Measurements from ENCODE around the gene JAM3.

JAM3 gene

GRCh38 chr11:134033696-134034491 is 35.0 kb upstream of the JAM3 start:
- H3K79me2 ChIP-seq (ENCODE audit: insufficient read depth, low read length) = no peaks in the 10 kb centered on the region
- peak; percentile 94 for ATAC-seq (ENCODE audit: insufficient read depth, low read depth)
- peak overlapping the region; percentile 47 for H3K9ac ChIP-seq (ENCODE audit: low read depth, low read length)
- peak overlapping the region; percentile 63 for H3K4me2 ChIP-seq (ENCODE audit: insufficient read depth, low read length)
- peak; percentile 85 for DNase-seq
- peaks cover 46% of the 10 kb centered on the region for H3K4me1 ChIP-seq (ENCODE audit: insufficient read depth, low read length)
- H2AFZ ChIP-seq (ENCODE audit: low read depth, low read length) = peak overlapping the region; percentile 72
- H3K36me3 ChIP-seq (ENCODE audit: insufficient read depth, low read length) = no peaks in the 10 kb centered on the region
- peaks cover 6% of the 10 kb centered on the region for H3K27me3 ChIP-seq (ENCODE audit: insufficient read depth, low read length, poor library complexity)
- peak overlapping the region; percentile 58 for H3K27ac ChIP-seq (ENCODE audit: low read length)
- no peaks in the 10 kb centered on the region; the same call in 1 of the 2 replicates for H4K20me1 ChIP-seq (ENCODE audit: insufficient read depth, low read length)
- H3K4me3 ChIP-seq (ENCODE audit: low read depth in 1 of 2, low read length in 2 of 2) = peak overlapping the region in 1 of 2 experiments; percentile 38; a peak in 2 of 4 replicates
- TF ChIP-seq EZH2 (IDR thresholded peaks at IDR 0.05; ENCODE audit: borderline replicate concordance, low read depth, low read length, severe bottlenecking) (no peak), CTCF (IDR thresholded peaks at IDR 0.05; ENCODE audit: borderline replicate concordance, extremely low read depth, low read length, poor library complexity, severe bottlenecking) (no peak)
- no peaks in the 10 kb centered on the region for H3K9me3 ChIP-seq (ENCODE audit: insufficient read depth, low read length, severe bottlenecking)

DNA sequence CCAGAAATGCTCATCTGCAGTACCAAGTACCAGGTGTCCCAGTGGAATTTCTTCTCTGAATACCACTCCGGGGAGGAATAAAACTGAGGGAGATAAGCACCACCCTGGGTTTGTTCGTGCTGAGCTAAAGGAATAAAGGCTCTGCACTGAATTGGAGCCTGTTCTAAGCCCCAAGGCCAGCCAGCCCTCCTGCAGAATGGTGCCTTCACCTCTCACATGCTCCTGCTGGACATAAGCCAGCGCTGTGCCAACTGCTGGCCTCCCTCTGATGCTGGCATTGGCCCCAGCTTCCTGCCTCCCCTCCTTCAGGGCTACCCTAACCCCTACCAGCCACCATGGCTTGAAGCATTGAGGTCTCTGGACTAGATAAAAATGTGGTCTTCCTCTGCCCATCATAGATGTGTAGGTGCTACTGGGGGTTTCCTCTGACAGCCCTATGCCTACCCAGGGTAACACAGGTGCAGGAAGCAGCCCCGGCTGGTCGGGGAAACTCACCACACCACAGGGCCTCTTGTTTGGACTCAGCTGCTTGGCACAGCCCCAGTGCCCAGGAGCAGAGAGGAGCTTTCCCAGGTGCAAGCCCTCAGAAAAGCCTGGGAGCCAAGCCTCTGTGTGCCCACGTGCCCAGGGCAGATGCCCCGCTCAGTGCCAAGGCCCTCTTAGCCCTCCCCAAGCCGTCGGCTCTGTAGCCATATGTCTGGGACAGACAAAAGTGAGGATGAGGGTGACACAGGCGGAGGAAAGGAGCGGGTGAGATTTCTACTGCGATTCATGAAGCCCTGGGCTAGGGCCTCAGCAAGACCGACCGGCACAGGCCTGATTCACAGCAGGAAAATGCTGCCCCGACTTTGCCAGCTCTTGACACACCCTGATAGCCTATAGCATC is 34.1 kb upstream of the JAM3 start:
- H2AFZ ChIP-seq (ENCODE audit: low read depth, low read length) = peak overlapping the region; percentile 72
- DNase-seq = peak; percentile 32
- H3K4me1 ChIP-seq (ENCODE audit: insufficient read depth, low read length) = peaks cover 46% of the 10 kb centered on the region
- H3K9me3 ChIP-seq (ENCODE audit: insufficient read depth, low read length, severe bottlenecking) = no peaks in the 10 kb centered on the region
- H4K20me1 ChIP-seq (ENCODE audit: insufficient read depth, low read length) = no peaks in the 10 kb centered on the region; the same call in 1 of the 2 replicates
- no peaks in the 10 kb centered on the region for H3K36me3 ChIP-seq (ENCODE audit: insufficient read depth, low read length)
- H3K4me2 ChIP-seq (ENCODE audit: insufficient read depth, low read length) = peak overlapping the region; percentile 63
- peaks cover 2% of the 10 kb centered on the region for H3K27me3 ChIP-seq (ENCODE audit: insufficient read depth, low read length, poor library complexity)
- TF ChIP-seq EZH2 (IDR thresholded peaks at IDR 0.05; ENCODE audit: borderline replicate concordance, low read depth, low read length, severe bottlenecking) = no peak
- TF ChIP-seq CTCF (IDR thresholded peaks at IDR 0.05; ENCODE audit: borderline replicate concordance, extremely low read depth, low read length, poor library complexity, severe bottlenecking) = no peak
- peak overlapping the region in 1 of 2 experiments; percentile 38; a peak in 1 of 4 replicates for H3K4me3 ChIP-seq (ENCODE audit: low read depth in 1 of 2, low read length in 2 of 2)
- H3K79me2 ChIP-seq (ENCODE audit: insufficient read depth, low read length) = no peaks in the 10 kb centered on the region
- ATAC-seq (ENCODE audit: insufficient read depth, low read depth) = no peak
- peak overlapping the region; percentile 47 for H3K9ac ChIP-seq (ENCODE audit: low read depth, low read length)
- peak overlapping the region; percentile 58 for H3K27ac ChIP-seq (ENCODE audit: low read length)

GRCh38 chr11:134036492-134037045 is 32.3 kb upstream of the JAM3 start:
- Histone ChIP-seq H3K9ac (ENCODE audit: low read depth, low read length) (peak overlapping the region; percentile 71), H3K9me3 (ENCODE audit: insufficient read depth, low read length, severe bottlenecking) (no peaks in the 10 kb centered on the region), H3K27me3 (ENCODE audit: insufficient read depth, low read length, poor library complexity) (no peaks in the 10 kb centered on the region), H2AFZ (ENCODE audit: low read depth, low read length) (peak overlapping the region; percentile 97), H3K79me2 (ENCODE audit: insufficient read depth, low read length) (no peaks in the 10 kb centered on the region), H3K4me3 (ENCODE audit: low read depth in 1 of 2, low read length in 2 of 2) (peak overlapping the region; percentile 35 to 64; a peak in 3 of 4 replicates), H3K4me2 (ENCODE audit: insufficient read depth, low read length) (peak overlapping the region; percentile 66), H3K36me3 (ENCODE audit: insufficient read depth, low read length) (no peaks in the 10 kb centered on the region), H4K20me1 (ENCODE audit: insufficient read depth, low read length) (no peaks in the 10 kb centered on the region), H3K4me1 (ENCODE audit: insufficient read depth, low read length) (peaks cover 46% of the 10 kb centered on the region), H3K27ac (ENCODE audit: low read length) (peak overlapping the region; percentile 53)
- ATAC-seq (ENCODE audit: insufficient read depth, low read depth) (no peak), DNase-seq (no peak)
- no peak for TF ChIP-seq CTCF (IDR thresholded peaks at IDR 0.05; ENCODE audit: borderline replicate concordance, extremely low read depth, low read length, poor library complexity, severe bottlenecking)
- no peak for TF ChIP-seq EZH2 (IDR thresholded peaks at IDR 0.05; ENCODE audit: borderline replicate concordance, low read depth, low read length, severe bottlenecking)
